ENCODE data around the gene PGBD5.

Gene PGBD5

GRCh38 chr1:230265200-230266115 lies 160.7 kb downstream of the PGBD5 start:
- no peak for DNase-seq (ENCODE audit: low read depth in 3 of 3, low spot score in 1 of 3)

Data from stimulated activated CD4-positive, alpha-beta T cell treated with anti-CD3 and anti-CD28 coated beads, TNF-alpha, amount 100 ng/mL, for 1 hour (primary cell).